Activated CD4-positive, alpha-beta T cell treated with anti-CD3 and anti-CD28 coated beads, Interleukin-2, amount 10 ng/mL, durations not matched to agents 7 days and 5 days (primary cell): ENCODE measurements around the gene NKX2-4. TPM values are rescaled to one million over a fixed set of nuclear protein-coding genes. Genes with fewer than 3 reads are reported as not detected.

Experiments used
- total RNA-seq, 2 experiments: library from RNA; stranded (reverse); gene quantifications; one replicate each; pipeline ENCODE4 v1.2.3, GENCODE V29; 2021

The NKX2-4 gene
- total RNA-seq, 2 experiments from 2014 or later: not detected

Other genes with a start within 250 kb of the NKX2-4 start
- gene XRN2, start 94.2 kb downstream of the NKX2-4 start, total RNA-seq: 10 to 100 TPM; 64.1 to 66.4 TPM
- not detected for gene NKX2-2, start 116.5 kb upstream of the NKX2-4 start, total RNA-seq